A549 (cell line): ENCODE measurements around the gene ITPRIP.

Experiments
- BHLHE40 ChIP-seq: IDR thresholded peaks from 2 replicates; pipeline ENCODE4 v1.6.1; 2012; ENCODE audit warnings: low read depth, low read length, inconsistent platforms
- CBX2 ChIP-seq: fragments of 200-600 bp; sonication (generic); IDR thresholded peaks from 2 replicates; pipeline ENCODE4 v1.6.1; 2016; ENCODE audit warnings: low read depth, mild to moderate bottlenecking, borderline replicate concordance
- CHD2 ChIP-seq: fragments of 150-350 bp; IDR thresholded peaks from 2 replicates; pipeline ENCODE4 v1.6.1; 2014; ENCODE audit warnings: low read length; ENCODE audit not compliant: partially characterized antibody
- EHMT2 ChIP-seq: fragments of 200-600 bp; sonication (generic); IDR thresholded peaks from 2 replicates; pipeline ENCODE4 v1.6.1; 2016; ENCODE audit warnings: antibody characterized with exemption, low read depth, mild to moderate bottlenecking, moderate library complexity
- FOSB ChIP-seq: fragments of 250-450 bp; sonication (Bioruptor Pico); IDR thresholded peaks from 2 replicates; pipeline ENCODE4 v1.5.0; 2020; ENCODE audit warnings: mild to moderate bottlenecking, moderate library complexity
- POLR2A ChIP-seq: IDR thresholded peaks from 2 replicates; pipeline ENCODE4 v1.6.1; 2012; ENCODE audit warnings: mild to moderate bottlenecking, low read length
- RCOR1 ChIP-seq: fragments of 150-350 bp; IDR thresholded peaks from 2 replicates; pipeline ENCODE4 v1.6.1; 2014; ENCODE audit warnings: antibody characterized with exemption, low read length, low read depth

DNA sequence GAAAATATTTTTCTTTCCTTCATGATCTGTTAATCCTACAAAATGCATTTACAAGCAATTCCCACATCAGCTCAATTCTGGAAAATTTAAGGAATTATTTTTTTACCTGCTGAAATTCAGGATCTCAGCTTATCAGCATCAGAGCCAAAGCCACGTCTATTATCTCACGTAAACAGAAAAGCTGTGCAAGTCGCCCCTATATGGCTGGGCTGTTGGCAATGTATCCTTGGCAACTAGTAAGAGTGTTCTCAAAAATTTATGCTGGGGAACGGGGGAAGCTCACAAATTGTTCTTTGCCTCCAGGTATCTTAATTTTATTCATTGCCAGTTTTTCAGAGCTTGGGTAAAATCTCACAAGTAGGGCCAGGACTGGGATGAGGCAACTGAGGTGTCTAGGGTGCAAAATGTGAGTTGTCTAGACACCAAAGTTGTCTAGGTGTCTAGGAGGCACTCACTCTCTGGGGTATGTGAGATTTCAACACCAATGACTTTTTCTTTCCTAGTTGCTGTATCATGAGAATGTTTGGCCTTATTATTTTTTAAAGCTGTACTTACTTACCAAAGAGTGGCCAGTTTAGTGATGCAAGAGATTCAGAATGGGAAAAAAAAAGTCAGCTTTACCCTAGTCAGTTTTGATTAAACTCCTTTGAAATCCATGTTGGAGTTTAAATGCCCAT lies 64.2 kb downstream of the ITPRIP start:
- TF ChIP-seq EHMT2 (no peak), CBX2 (no peak), BHLHE40 (no peak), RCOR1 (no peak), FOSB (CRISPR knock-in tag) (no peak), POLR2A (no peak), CHD2 (no peak)
